ENCODE results near the gene PDGFB.
"Not testable (repeated sequence)": the region's sequence is repeated elsewhere in the genome, so short reads cannot be mapped to it uniquely, and the experiment has no call there.

Gene PDGFB

DNA sequence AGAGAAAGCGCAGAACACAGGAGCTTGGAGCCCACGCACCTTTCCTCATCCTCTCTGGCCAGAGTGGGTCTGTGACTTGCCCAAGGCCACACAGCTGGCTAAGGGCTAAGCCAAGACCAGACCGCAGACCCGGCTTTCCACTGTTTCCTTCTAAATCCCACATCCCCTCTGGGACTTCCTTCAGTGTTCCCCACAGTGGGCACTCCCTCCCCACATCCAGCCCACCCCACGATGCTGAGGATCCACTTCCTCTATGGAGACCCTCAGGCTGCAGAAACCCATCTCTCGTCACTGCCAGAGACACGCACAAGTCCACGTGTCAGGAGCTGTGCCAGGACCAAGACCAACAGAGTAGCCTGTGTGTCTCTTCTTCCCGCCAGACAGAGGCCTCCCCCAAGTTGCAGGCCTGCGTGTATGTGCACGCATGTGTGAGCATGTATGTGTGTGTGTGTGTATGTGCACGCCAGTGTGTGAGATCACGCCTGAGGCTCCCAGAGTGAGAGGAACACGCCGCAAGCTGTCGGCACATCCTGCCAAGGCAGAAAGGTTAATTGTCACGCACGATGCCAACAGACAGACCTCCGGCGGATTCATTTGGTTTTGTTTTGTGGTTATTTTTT is 21.6 kb downstream of the PDGFB start:
- no peak for DNase-seq

DNA sequence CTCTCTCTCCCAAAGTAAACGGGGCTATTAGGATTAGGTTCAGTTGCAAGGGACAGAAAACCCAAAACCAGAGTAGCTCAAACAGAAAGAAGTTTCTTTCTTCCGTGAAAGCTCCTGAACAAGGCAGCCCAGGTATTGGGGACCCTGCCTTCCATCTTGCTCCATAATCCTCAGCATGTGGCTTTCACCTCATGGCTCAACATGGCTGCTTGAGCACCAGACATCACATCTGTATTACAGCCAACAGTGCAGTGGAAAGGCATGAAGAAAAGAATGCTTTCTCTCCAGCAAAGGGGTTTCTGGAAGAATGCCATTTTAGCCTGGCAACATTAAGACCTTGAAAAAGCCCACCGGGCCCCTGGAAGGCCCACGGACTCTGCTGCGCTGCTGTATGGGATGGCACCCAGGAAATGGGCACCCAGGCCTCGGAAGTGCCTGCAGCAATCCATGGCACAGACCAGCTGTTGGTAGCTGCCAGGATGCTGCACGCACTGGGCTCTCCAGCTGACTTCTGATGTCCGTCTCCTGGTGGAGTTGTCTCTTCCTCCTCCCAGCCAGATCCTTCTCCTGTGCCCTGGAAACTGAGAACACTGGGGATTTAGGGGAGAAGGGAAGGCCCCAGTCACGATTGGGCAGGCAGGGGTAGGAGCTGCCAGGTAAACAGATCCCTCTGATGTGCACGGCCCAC is 22.6 kb downstream of the PDGFB start:
- no peak for DNase-seq

DNA sequence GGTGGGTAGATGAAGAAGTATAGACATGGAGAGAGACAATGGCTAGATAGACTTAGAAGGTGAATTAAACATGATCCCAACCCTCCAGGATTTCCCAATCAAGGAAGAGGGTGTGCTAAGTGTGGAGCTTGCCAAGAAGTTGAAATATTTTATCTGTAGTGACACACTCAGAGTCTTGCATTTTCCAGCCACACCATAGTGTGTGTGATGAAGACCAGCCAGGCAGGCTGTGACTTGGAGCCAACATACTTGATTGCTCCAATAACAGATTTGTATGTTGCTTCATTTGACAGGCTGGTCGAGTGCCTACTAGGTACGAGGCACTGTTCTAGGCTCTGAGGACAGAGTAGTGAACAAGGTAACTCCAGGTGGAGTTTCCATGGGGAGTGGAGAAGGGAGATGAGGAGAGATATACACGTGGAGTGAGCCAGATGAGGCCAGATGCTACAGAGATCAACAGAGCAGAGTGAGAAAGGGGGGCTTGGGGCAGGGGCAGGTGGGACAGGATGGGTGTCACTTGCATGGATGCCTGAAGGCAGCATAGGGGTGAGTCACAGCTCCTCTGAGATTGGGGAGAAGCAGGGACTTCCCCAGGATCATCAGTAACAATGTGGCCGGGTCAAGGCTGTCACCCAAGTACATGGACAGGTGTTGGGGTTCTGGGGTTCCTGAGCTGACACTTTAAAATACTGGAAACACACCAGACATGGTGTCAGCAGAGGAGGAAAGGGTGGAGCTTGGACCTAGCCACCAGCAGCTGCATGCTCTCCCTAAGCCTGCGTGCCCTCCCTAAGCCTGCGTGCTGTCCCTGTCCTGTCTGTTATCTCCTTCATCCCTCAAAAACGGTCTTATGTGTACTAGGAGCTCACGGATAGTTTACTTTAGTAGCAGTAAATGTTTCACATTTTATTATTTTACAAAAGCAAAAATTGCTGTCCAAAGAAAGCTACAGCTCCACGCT is 23.6 kb downstream of the PDGFB start:
- DNase-seq = no peak

DNA sequence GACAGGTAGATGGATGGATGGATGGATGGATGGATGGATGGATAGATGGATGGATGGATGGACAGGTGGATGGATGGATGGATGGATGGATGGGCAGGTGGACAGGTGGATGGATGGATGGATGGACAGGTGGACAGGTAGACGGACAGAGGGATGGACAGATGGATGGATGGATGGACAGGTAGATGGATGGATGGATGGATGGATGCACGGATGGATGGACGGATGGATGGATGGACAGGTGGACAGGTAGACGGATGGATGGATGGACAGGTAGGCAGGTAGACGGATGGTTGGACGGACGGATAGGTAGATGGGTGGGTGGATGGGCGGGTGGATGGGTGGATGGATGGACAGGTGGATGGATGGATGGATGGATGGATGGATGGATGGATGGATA is 24.3 kb downstream of the PDGFB start:
- no peak for DNase-seq

DNA sequence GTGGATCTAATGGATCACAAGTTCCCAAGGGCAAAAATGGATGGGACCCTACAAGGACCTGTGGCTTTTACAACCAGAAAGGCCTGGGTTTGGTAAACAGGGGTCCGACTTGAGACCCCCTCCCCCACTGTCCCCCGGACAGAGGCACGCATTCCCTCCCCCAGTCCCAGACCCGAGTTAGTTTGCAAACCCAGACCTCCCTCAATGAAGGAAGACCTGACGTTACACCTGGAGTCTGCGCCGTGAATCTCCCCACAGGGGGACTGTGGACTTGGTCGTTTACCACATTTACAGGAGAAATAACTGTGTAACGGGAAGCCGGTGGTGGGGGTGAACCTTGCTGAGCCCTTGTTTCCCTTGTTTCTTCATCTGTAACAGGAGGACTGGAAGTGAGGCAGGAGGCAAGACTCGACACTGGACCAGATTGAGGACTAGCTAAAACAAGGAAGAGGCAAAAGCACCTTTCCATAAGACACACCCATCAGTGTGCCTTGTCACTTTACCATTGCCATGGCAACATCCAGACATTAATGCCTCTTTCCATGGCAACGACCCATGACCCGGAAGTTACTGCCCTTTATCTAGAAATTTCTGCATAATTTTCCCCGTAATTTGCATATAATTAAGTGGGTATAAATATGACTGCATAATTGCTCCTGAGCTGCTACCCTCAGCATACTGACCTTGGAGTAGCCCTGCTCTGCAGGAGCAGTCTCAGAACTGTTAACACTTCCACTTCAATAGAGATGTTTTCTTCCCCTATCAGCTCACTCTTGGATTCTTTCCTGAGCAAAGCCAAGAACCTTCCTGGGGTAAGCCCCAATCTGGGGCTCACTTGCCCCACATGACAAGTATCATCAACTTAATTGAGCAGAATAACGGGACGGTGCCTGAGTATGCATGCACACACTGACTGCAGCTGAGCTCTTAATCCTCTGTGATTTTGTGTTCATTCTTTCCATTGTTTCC is 25.4 kb downstream of the PDGFB start:
- DNase-seq = no peak

DNA sequence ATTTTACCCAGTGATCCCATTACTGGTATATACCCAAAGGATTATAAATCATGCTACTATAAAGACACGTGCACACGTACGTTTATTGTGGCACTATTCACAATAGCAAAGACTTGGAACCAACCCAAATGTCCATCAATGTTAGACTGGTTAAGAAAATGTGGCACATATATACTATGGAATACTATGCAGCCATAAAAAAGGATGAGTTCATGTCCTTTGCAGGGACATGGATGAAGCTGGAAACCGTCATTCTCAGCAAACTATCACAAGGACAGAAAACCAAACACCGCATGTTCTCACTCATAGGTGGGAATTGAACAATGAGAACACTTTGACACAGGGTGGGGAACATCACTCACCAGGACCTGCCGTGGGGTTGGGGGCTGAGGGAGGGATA is 26.4 kb downstream of the PDGFB start:
- DNase-seq = not testable (repeated sequence)

DNA sequence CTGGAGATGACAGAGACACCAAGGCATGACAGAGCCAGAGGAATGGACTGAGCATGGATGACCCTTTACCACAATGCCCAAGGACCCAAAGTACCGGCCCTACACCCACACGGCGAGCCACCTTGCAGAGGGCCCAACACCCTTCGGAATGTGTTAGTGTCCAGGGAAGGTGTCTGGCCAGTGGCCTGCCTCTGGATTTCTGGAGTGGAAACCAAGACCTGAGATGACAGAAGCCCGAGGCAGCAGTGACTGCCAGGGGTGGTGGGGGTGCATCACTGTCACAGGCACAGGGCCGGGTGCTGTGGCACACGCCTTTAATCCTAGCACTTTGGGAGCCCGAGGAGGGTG is 28.7 kb downstream of the PDGFB start:
- no peak for DNase-seq

DNA sequence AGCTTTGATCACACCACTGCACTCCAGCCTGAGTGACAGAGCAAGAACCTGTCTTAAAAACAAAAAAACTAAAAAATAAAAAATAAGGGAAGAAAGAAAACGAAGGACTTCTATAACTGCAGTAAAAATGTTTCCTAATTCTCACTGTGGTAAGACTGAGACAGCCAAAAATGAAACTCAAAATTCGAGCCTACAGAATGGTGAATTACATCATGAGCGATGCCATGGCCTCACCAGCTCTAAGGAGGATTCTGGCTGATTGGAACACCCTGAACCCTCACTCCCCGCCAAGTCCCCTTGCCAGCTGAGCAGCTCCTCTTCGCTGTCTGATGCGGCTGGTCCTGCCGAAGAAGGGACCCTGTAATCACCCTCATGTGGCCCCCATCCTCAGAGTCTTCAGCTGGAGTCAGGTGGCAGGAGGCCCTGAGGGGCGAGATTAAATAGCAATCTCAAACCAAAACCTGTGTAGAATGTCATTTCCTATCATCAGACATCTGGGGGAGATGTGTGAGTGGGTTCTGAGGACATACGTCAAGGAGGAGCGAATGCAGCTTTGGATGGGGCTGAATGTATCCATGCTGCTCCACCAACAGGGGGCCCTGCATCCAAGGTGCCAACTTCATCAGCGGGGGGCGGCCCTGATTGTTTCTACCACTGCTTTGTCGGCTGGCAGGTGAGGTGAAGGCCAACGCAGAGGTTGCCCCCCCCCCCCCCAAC is 29.2 kb downstream of the PDGFB start:
- no peak for DNase-seq

DNA sequence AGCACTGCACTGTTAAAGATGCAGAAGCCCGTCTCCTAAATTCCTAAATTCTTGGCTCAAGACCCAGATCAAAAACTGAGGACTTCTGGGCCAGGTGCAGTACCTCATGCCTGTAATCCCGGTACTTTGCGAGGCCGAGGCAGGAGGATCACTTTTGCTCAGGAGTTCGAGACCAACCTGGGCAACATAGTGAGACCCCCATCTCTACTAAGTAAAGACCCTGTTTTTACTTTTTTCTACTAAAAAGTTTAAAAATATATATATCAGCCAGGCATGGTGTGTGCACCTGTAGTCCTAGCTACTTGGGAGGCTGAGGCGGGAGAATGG is 29.7 kb downstream of the PDGFB start:
- no peak for DNase-seq

DNA sequence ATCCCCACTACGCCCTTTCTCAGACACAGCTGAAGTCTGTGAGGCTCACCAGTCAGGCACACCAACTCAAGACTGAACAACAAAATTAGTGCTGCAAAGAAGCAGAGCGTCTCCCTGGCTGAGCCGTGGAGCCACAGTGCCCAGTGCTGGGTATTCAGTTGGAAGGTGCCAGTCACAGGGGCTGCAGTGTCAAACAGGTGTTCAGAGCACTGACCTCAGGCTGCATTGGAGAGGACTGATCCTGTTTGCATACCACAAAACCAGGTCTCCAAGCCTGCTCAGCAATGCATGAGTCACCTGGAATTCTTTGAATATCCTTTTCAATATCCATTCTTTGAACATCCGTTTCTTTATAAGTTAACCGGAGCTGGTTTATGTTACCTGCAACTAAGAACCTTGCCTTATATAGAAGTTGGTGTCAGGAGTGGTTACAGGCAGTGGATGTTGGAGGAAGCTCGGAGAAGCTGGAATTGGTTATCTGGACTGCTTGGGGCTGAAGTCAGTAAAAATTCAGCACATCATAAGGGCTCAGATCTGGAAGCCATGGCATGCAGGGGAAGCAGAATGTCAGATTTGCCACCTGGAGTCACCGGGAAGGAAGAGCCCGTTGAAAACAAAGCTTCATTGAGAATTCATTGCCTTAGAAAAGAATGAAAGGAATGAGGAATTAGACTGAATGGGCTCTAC is 30.3 kb downstream of the PDGFB start:
- DNase-seq = no peak

DNA sequence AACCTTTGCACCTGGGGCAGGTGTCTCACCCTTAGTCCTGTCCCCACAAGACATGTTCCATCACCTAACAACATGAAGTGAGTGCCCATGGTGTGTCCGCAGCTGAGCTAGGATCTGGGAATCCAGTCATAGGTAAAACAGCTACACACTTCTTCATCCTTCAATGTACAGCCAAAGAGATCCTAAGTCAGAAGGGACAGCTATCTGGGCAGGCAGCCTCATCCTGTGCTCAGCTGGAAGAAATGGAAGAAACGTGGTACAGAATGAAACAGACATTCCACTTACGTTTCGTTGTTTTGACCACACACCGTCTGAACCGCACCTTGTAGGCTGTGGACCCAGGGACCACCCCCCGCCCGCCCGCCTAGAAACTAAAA is 30.8 kb downstream of the PDGFB start:
- DNase-seq = no peak

DNA sequence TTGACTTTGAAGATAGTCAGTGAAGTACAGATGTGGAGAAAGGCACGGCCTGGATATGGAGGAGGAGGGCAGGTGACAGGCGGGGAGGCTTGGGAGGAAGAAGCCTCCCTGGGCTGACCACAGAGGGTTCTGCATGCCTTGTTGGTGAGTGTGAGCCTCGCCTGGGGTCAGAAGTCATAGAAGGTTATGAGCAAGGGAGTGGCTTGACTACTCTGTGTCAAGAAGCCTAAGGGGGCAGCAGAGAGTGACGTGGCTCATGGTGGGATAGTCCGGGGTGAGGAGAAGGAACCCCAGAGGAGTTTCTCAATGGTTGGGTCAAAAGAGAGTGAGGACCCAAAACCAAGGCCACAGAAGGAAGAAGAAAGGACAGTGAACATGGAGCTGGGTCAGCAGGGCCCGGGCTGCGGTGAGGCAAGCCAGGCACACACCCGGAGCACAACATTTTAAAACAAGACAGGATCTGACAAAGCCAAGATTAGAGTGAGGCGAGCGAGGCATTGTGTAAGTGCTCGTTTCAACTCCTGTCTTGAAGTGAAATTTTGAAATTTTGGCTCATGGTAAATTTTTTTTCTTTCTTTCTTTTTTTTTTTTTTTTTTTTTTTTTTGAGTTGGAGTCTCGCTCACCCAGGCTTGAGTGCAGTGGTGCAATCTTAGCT is 31.9 kb downstream of the PDGFB start:
- no peak for DNase-seq

DNA sequence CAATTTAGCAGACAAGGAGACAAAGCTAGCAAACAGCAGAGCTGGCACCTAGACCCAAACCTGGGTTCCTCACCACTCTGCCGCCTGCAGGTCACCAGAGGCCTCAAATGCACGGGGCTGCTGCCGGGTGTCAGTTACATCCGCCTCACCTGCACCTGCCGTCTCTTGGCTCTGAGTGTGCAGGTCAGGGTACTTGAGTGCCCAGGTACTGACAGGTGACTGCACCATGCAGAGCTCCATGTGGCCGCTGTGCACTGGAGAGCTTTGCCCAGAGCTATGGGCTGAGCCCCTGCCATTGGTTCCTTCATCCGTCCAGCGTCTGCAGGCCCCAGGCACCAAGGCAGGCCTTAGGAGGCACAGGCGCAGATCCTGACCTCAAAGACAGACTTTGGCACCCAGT is 35.0 kb downstream of the PDGFB start:
- DNase-seq = no peak

DNA sequence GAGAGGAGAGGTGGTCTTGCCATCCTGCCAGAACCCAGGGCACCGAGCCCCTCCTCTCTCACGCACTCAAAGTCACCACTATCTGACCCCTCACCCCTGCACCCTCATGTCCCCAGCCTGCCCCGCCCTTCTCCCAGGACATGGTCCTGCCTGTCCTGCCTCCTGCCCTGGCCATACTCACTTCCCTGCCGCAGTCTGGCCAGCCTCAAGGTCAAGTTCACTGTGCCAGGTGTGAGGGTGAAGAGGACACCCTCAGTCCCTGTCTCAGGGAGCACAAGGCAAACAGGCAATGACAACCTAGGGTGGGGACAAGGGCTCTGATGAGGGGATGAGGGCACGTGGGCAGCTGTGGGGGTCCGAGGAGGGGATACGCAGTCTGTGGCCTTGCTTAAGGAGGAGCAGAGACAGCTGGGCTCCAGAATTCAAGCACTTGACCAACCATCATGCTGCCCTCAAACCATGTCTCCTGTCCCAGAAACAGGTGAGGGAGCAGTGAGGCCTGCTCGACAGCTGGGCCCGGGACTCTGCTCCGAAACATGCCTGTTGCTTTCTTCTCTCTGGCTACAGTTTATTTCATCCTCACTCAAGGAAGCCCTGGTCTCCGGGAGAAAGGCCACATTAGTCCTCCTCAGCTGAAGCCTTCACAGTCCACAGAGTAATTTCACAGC is 36.6 kb downstream of the PDGFB start:
- DNase-seq = no peak

DNA sequence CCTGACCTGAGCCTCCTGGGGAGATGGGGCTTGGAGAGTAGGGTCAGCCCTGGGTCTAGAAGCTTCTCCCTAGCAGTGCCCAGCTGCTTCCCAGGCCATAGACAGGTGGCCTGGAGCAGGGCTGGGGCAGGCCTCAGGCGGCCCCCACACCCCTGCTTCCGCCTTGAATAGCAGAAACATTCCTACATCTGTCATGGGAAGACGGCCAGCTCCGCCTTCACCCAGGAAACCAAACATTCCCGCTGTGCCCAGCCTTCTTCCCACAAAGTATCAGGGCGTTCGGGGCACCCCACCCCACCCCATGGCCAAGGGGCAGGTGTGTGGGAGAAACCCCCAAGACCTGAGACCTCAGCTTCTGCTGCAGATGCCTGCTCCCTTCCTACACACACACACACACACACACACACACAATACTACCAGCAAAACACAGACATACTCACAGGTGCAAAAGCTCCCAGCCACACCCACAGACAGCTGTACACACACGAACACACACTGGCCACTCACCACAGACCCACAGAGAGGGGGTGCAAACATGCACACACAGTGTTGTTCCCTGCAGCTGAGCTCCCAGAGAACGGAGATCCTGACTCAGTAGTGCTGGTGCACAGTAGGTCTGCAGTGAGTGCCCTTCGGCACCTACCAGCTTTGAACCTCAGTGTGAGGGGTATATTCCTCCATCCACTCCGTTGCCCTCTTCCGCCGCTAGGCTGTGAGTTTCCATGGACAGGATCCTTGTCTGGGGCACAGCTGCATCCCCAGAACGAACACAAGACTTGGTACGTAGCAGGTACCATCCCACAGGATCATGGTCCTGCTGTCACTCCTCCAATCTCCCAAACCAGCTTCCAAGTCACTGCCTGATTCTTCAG is 37.4 kb downstream of the PDGFB start:
- DNase-seq = no peak

DNA sequence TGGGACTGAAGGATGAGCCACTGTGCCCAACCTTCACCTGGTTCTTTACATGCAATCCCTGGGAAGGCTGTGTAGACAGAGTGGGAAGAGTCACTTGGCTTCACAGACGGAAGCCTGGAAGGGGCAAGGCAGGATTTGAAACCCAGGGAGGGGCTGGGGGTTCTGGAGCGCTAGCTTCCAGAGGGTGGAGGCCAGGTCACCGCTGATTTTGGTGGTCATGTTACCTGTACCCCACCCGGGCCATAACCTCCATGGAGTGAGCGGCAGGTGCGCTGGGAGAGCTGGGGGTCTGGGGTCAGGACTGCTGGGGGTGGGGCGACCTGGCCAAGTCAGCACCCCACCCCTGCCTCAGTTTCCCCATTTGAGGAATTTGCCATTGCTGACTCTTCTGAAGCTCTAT is 38.3 kb downstream of the PDGFB start:
- DNase-seq = no peak

DNA sequence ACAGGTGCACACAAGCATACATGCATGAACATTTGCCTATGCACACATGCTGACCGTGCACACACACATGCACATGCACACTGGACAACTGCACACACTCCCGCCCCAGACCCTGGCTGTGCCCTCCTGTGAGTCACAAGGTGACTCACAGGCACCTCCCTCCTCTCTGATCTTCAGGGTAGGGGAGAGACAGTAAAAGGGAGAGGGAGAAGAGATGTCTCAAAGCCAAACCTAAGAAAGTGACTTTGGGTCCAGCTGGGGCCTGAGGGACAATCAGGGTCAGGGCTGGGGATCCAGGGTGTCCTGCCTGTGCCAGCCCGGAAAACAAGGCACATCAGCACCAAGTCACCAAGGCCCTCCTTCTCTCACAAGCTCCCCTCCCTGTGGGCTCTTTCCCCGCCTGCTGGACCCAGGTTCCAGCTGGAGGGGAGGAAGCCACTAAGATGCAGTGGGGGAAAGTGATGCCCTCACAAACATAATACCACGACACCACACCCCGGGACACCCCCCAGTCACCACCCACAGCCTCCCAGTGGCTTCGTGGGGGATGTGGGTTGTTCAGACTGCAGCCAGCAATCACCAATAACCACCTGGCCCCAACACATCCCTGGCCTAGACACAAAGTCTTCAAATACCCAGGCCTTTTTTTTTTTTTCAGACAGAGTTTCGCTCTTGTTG is 39.3 kb downstream of the PDGFB start:
- DNase-seq = no peak

DNA sequence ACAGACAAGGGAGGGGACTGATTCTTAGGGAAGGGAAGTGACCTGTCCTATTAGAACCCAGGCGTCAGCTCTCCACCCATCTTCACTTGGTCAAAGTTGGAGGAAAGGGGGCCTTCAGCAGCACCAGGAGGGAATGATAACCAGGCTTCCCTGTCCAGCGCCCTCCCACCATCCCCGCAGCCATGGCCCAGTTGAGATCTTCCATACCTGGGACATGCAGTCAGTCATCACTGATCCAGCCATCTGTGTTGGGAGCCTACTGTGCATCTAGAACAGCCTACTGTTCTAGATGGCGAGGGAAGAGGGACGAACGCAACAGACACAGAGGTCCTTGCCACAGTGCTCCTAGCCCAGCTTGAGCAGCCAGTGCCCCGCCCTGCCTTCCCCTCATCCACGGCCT is 40.6 kb downstream of the PDGFB start:
- no peak for DNase-seq

DNA sequence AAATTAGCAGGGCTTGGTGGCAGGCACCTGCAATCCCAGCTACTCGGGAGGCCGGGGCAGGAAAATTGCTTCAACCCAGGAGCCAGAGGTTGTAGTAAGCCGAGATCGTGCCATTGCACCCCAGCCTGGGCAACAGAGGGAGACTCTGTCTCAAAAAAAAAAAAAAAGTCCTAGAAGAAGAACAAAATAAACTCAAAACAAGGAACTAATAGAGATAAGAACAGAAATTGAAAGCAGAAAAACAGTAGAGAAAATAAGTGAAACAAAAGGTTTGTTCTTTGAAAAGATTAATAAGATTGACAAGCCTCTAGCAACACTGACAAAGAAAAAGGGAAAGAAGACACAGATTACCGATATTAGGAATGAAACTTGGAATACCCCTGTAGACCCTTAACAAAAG is 47.2 kb downstream of the PDGFB start:
- DNase-seq = no peak
